HG03558 (cell line): Measurements from ENCODE around the gene PRRG3.

Source experiments
- ATAC-seq: cut with Tn5 transposase; IDR thresholded peaks from one replicate; pipeline ENCODE4 v1.9.1; 2021; ENCODE audit warnings: moderate number of reproducible peaks; ENCODE audit not compliant: unreplicated experiment; ENCODE audit errors: extremely low read depth

The PRRG3 gene

GRCh38 chrX:151704041-151704663 is 8.9 kb downstream of the PRRG3 start:
- ATAC-seq, result no peak

- no peak for ATAC-seq
These were observed 13.6 kb downstream of the PRRG3 start for GRCh38 chrX:151708821-151709220.

GRCh38 chrX:151710457-151710856 is 15.2 kb downstream of the PRRG3 start:
- no peak for ATAC-seq

- ATAC-seq, result no peak
These were observed 15.9 kb downstream of the PRRG3 start for GRCh38 chrX:151711154-151711553.

GRCh38 chrX:151711787-151712186 is 16.5 kb downstream of the PRRG3 start:
- no peak for ATAC-seq

- no peak for ATAC-seq
These were observed 17.0 kb downstream of the PRRG3 start for GRCh38 chrX:151712253-151712652.

GRCh38 chrX:151713849-151714248 is 18.6 kb downstream of the PRRG3 start:
- ATAC-seq, result no peak

- no peak for ATAC-seq
These were observed 19.1 kb downstream of the PRRG3 start for GRCh38 chrX:151714362-151714761.

GRCh38 chrX:151715752-151716151 is 20.5 kb downstream of the PRRG3 start, which contains the start of gene FATE1:
Gene FATE1 (plus strand): TSS chrX:151716035. CDS start chrX:151716120, 85 bp downstream.
- no peak for ATAC-seq

GRCh38 chrX:151722241-151722846 is 27.1 kb downstream of the PRRG3 start:
- ATAC-seq, result no peak

- no peak for ATAC-seq
These were observed 28.0 kb downstream of the PRRG3 start for GRCh38 chrX:151723156-151723760.

GRCh38 chrX:151724563-151725337 is 29.5 kb downstream of the PRRG3 start:
- no peak for ATAC-seq

GRCh38 chrX:151725338-151725614 is 30.0 kb downstream of the PRRG3 start:
- no peak for ATAC-seq

- ATAC-seq, result no peak
These were observed 31.5 kb downstream of the PRRG3 start for GRCh38 chrX:151726751-151727150.

GRCh38 chrX:151727346-151727745 is 32.1 kb downstream of the PRRG3 start:
- ATAC-seq, result no peak

GRCh38 chrX:151729056-151729725 is 33.9 kb downstream of the PRRG3 start:
- ATAC-seq, result no peak

GRCh38 chrX:151734446-151734845 is 39.2 kb downstream of the PRRG3 start, which contains the start of gene CNGA2:
Gene CNGA2 (plus strand): TSS chrX:151734746. CDS start chrX:151738484, 3,738 bp downstream.
- ATAC-seq, result no peak

GRCh38 chrX:151735219-151735618 is 40.0 kb downstream of the PRRG3 start:
- no peak for ATAC-seq

GRCh38 chrX:151736685-151737084 is 41.4 kb downstream of the PRRG3 start:
- no peak for ATAC-seq

GRCh38 chrX:151737494-151737893 is 42.2 kb downstream of the PRRG3 start:
- ATAC-seq, result no peak

GRCh38 chrX:151738751-151739150 is 43.5 kb downstream of the PRRG3 start:
- no peak for ATAC-seq
